B cell (primary cell): Measurements from ENCODE around the gene LRIT1. TPM values are rescaled to one million over a fixed set of nuclear protein-coding genes. Genes with fewer than 3 reads are reported as not detected.

ENCODE experiments used
- ATAC-seq: fragments of 200-7000 bp; cut with Tn5 transposase; one replicate; pipeline ENCODE4 v1.10.0; 2021; ENCODE audit warnings: low read depth, mild to moderate bottlenecking, moderate number of reproducible peaks, moderate library complexity
- CTCF ChIA-PET: fragments of 350-600 bp; sonication (Branson Sonifier 250); formaldehyde crosslinking; loops from one replicate; lab custom pipeline; 2021; ENCODE audit warnings: antibody characterized with exemption, inconsistent platforms; lab: Charles Lee
- POLR2A ChIA-PET: fragments of 350-600 bp; sonication (Branson Sonifier 250); formaldehyde crosslinking; loops from one replicate; lab custom pipeline; 2021; ENCODE audit warnings: antibody characterized with exemption; lab: Charles Lee
- DNase-seq: peaks from one replicate; pipeline ENCODE4 v3.0.0; 2013
- H2AFZ ChIP-seq: 2 replicates; pipeline ENCODE4 v1.6.1; 2012; ENCODE audit warnings: mild to moderate bottlenecking, low read depth, low read length; ENCODE audit not compliant: insufficient read depth, poor library complexity, severe bottlenecking
- H3K27ac ChIP-seq, 2 donors: 1 replicate in 1 of 2; 2 replicates in 1 of 2; pipeline ENCODE4 v1.5.1; 2012 to 2013; ENCODE audit warnings: low read length in 2 of 2, mild to moderate bottlenecking in 2 of 2, moderate library complexity in 1 of 2
- H3K27me3 ChIP-seq, 4 experiments: fragments of 200-600 bp in 1 of 4; sonication (generic) in 1 of 4; replicated peaks in 1 of 4; 1 replicate in 2 of 4; 2 replicates in 2 of 4; pipeline versions ENCODE4 v1.6.1 to v1.7.0; 2013 to 2016; ENCODE audit warnings: low read length in 3 of 4, mild to moderate bottlenecking in 2 of 4, mixed read lengths in 1 of 4, moderate library complexity in 1 of 4; ENCODE audit not compliant: insufficient read depth in 4 of 4, control insufficient read depth in 3 of 4; ENCODE audit errors: control extremely low read depth in 1 of 4
- H3K36me3 ChIP-seq, 2 experiments: replicated peaks in 1 of 2; 1 replicate in 1 of 2; 2 replicates in 1 of 2; pipeline versions ENCODE4 v1.6.1 to v1.7.1; 2013; ENCODE audit warnings: low read length in 1 of 2; ENCODE audit not compliant: insufficient read depth in 2 of 2, control insufficient read depth in 1 of 2; ENCODE audit errors: control extremely low read depth in 1 of 2, extremely low read depth in 1 of 2
- H3K4me1 ChIP-seq, 2 donors: fragments of 200-600 bp in 1 of 2; sonication (generic) in 1 of 2; 1 replicate in 1 of 2; 2 replicates in 1 of 2; pipeline versions ENCODE4 v1.5.1 to v1.6.1; 2013 to 2017; ENCODE audit warnings: low read length in 2 of 2; ENCODE audit not compliant: control insufficient read depth in 2 of 2, insufficient read depth in 2 of 2
- H3K4me2 ChIP-seq: replicated peaks from 2 replicates; pipeline ENCODE3; 2012; ENCODE audit warnings: mild to moderate bottlenecking, low read depth, low read length; ENCODE audit not compliant: poor library complexity, severe bottlenecking
- H3K4me3 ChIP-seq, 5 experiments: fragments of 200-600 bp in 1 of 5; sonication (generic) in 1 of 5; 1 replicate in 3 of 5; 2 replicates in 2 of 5; pipeline versions ENCODE4 v1.5.1 to v1.7.0; 2011 to 2016; ENCODE audit warnings: low read length in 4 of 5, mild to moderate bottlenecking in 4 of 5, low read depth in 2 of 5, control low read depth in 1 of 5, moderate library complexity in 1 of 5; ENCODE audit not compliant: insufficient read depth in 1 of 5; ENCODE audit errors: control extremely low read depth in 1 of 5, extremely low read depth in 1 of 5
- H3K79me2 ChIP-seq: fragments of 200-600 bp; sonication (generic); one replicate; pipeline ENCODE4 v1.6.0; 2016; ENCODE audit warnings: low read length; ENCODE audit not compliant: control insufficient read depth, insufficient read depth
- H3K9ac ChIP-seq: fragments of 200-600 bp; sonication (generic); 2 replicates; pipeline ENCODE4 v1.6.1; 2017; ENCODE audit warnings: mild to moderate bottlenecking, low read length, moderate library complexity
- H3K9me3 ChIP-seq, 3 donors: one replicate each; pipeline versions ENCODE4 v1.6.1 to v1.7.1; 2013; ENCODE audit warnings: low read length in 2 of 3; ENCODE audit not compliant: control insufficient read depth in 2 of 3, insufficient read depth in 1 of 3; ENCODE audit errors: control extremely low read depth in 1 of 3
- H4K20me1 ChIP-seq: 2 replicates; pipeline ENCODE4 v1.6.0; 2012; ENCODE audit warnings: mild to moderate bottlenecking, low read length; ENCODE audit not compliant: insufficient read depth, control insufficient read depth, poor library complexity, severe bottlenecking
- H3K27ac Mint-ChIP-seq: one replicate; pipeline ENCODE4 v1.8.0; 2021; ENCODE audit warnings: mixed read lengths
- H3K27me3 Mint-ChIP-seq: one replicate; pipeline ENCODE4 v1.8.0; 2021; ENCODE audit warnings: mixed read lengths
- H3K4me1 Mint-ChIP-seq: one replicate; pipeline ENCODE4 v1.8.0; 2021; ENCODE audit warnings: mixed read lengths
- H3K4me3 Mint-ChIP-seq: one replicate; pipeline ENCODE4 v1.8.0; 2021; ENCODE audit warnings: mixed read lengths
- H3K9me3 Mint-ChIP-seq: one replicate; pipeline ENCODE4 v1.8.0; 2022; ENCODE audit warnings: mixed read lengths; ENCODE audit not compliant: insufficient read depth
- CTCF ChIP-seq: fragments of 200-600 bp; IDR thresholded peaks from one replicate; pipeline ENCODE4 v1.8.0; 2022; ENCODE audit warnings: antibody characterized with exemption, mild to moderate bottlenecking
- EZH2 ChIP-seq: IDR thresholded peaks from 2 replicates; pipeline ENCODE4 v1.6.1; 2012; ENCODE audit warnings: borderline replicate concordance, low read depth, mild to moderate bottlenecking, moderate library complexity, low read length; ENCODE audit not compliant: insufficient read depth, poor library complexity, severe bottlenecking
- WGBS: methylation state at CpG from one replicate; pipeline ENCODE4 v1.1.5; 2013; ENCODE audit warnings: missing lambda C conversion rate; ENCODE audit not compliant: insufficient coverage; 5-methylcytosine and 5-hydroxymethylcytosine counted together
- intact Hi-C: fragments of 100-400 bp; cut with micrococcal nuclease; formaldehyde crosslinking; loops from one replicate; pipeline ENCODE4 v1.10.0; 2022
- polyA plus RNA-seq: library from polyadenylated mRNA; depleted of rRNA; stranded (reverse); fragments of >200 nt; gene quantifications from 2 replicates; pipeline ENCODE4 v1.2.3, GENCODE V29; 2012
- total RNA-seq, 2 donors: library from RNA; stranded (reverse); fragments of 120-200 nt in 1 of 2; gene quantifications; 1 replicate in 1 of 2; 2 replicates in 1 of 2; pipeline versions ENCODE4 v1.2.3 to v1.2.4, GENCODE V29; 2013 to 2022

Gene LRIT1
- total and polyA plus RNA-seq, 2 donors (not counting 1 experiment from before 2014, with no cell fraction given) = not detected

GRCh38 chr10:84198206-84198915 is 43.0 kb downstream of the LRIT1 start:
- H3K27me3 ChIP-seq = peaks cover 0 to 41% (median 21%) of the 10 kb centered on the region in 4 experiments
- H3K36me3 ChIP-seq = no peaks in the 10 kb centered on the region
- H3K9me3 Mint-ChIP-seq = no peaks in the 10 kb centered on the region
- H3K79me2 ChIP-seq = no peaks in the 10 kb centered on the region
- intact Hi-C loops = no loop called here
- no peak overlapping the region for H3K27ac Mint-ChIP-seq
- no peak overlapping the region for H2AFZ ChIP-seq
- peaks cover 8% of the 10 kb centered on the region for H3K4me1 Mint-ChIP-seq
- no peaks in the 10 kb centered on the region for H4K20me1 ChIP-seq
- H3K9me3 ChIP-seq = peaks cover 0 to 5% (median 0%) of the 10 kb centered on the region in 3 donors
- WGBS = 87% methylated on average over 4 of the region's 7 CpGs
- H3K4me2 ChIP-seq = no peak overlapping the region
- ATAC-seq = no peak
- H3K27ac ChIP-seq = no peak overlapping the region
- H3K4me3 ChIP-seq = no peak overlapping the region
- H3K4me1 ChIP-seq = peaks cover 14 to 15% of the 10 kb centered on the region in 2 donors
- no peak overlapping the region for H3K4me3 Mint-ChIP-seq
- no peak overlapping the region for H3K9ac ChIP-seq
- ChIA-PET CTCF (interaction anchor here (1.0 to 2.1 kb wide), 2 partner anchors 14 to 50 kb away, joined by 3 to 4 read pairs; no protein-coding TSS in a partner anchor), POLR2A (no interaction called here)
- no peak for DNase-seq
- TF ChIP-seq EZH2 = no peak
- no peak for TF ChIP-seq CTCF
- peaks cover 28% of the 10 kb centered on the region for H3K27me3 Mint-ChIP-seq

GRCh38 chr10:84197643-84198042 is 43.7 kb downstream of the LRIT1 start:
- Histone ChIP-seq H3K27me3 (peaks cover 0 to 41% (median 23%) of the 10 kb centered on the region in 4 experiments), H3K4me2 (no peak overlapping the region), H3K4me3 (no peak overlapping the region), H3K36me3 (no peaks in the 10 kb centered on the region), H3K9me3 (peaks cover 0 to 5% (median 0%) of the 10 kb centered on the region in 3 donors), H4K20me1 (no peaks in the 10 kb centered on the region), H3K79me2 (no peaks in the 10 kb centered on the region), H3K9ac (no peak overlapping the region), H3K27ac (no peak overlapping the region), H2AFZ (no peak overlapping the region), H3K4me1 (peaks cover 14 to 15% of the 10 kb centered on the region in 2 donors)
- DNase-seq (no peak), ATAC-seq (no peak)
- CTCF ChIA-PET = interaction anchor here (1.0 to 2.1 kb wide), 3 partner anchors 11 to 49 kb away, joined by 3 to 4 read pairs (median 3); no protein-coding TSS in a partner anchor
- intact Hi-C loops = no loop called here
- TF ChIP-seq EZH2 = no peak
- H3K4me3 Mint-ChIP-seq = no peak overlapping the region
- no peak overlapping the region for H3K27ac Mint-ChIP-seq
- H3K9me3 Mint-ChIP-seq = no peaks in the 10 kb centered on the region
- peaks cover 31% of the 10 kb centered on the region for H3K27me3 Mint-ChIP-seq
- H3K4me1 Mint-ChIP-seq = peaks cover 8% of the 10 kb centered on the region
- 87% methylated on average over 5 of the region's 5 CpGs for WGBS
- POLR2A ChIA-PET = no interaction called here
